HS-27A (cell line): Measurements from ENCODE around the gene ONECUT3.
"Not testable (repeated sequence)": the region's sequence is repeated elsewhere in the genome, so short reads cannot be mapped to it uniquely, and the experiment has no call there.

ENCODE experiments used
- DNase-seq: peaks from one replicate; pipeline ENCODE4 v3.0.0-alpha.2; 2012; ENCODE audit warnings: low read depth, missing footprints

ONECUT3 gene

DNA sequence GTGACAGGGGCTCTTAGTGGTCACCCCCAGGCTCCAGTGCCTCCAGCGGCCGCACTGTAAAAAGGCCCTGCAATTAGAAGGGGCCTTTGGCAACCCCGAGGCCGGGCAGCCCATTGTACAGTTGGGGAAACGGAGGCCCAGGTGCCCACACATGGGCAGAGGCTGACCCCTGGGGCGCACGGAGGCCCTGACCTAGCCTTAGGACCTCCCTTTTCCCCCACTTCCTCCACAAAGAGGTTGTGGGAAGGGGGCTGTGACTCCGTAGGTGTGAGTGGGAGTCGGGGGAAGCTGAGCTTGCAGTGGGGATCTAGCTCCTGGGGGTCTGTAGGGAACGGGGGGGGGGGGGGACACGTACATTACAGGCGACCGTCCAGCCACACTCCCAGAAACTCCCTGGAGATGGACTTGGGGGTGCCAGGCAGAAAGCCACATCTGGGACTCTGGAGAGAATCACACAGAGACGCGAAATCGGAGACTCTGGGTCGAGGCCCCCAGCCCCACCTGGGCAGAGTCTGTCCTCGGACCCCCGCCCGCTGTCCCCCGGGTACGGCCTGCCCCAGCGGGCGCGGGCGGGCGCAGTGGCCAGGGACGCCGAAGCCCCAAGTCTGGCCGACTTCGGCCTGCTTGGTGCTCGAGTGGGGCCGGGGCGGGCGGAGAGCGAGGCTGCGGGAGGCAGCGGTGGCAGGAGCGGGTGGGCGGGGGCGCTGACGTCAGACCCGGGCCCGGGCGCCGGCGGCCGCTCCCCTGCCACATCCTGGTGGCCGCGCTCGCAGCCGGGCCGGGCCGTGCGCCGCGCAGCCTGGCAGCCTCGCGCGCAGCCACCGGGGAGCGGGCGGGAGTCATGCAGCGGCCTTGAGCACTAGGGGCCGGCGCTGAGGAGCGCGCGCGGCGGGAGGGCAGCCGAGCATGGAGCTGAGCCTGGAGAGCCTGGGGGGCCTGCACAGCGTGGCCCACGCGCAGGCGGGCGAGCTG, at the start of gene ONECUT3:
Gene ONECUT3, plus strand, starts transcription at position 750 of the 972 bp plus-strand sequence. Its CDS starts 157 bp downstream, at position 907.
- DNase-seq, result no peak

DNA sequence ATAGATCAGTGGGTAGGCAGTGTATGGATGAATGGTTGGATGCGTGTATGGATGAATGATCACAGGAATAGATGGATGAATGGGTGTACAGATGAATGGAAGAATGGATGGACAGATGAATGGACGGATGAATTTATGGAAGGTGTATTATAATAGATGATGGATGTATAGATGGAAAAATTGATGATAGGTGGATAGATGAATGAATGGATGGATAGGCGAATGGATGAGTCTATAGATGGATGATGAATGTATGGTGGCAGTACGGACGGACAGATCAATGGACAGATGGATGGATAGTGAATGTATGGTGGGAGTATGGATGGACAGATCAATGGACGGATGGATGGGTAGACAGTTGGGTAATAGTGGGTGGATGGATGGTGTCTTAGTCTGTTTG, 49.0 kb upstream of the ONECUT3 start:
- DNase-seq, result no peak

DNA sequence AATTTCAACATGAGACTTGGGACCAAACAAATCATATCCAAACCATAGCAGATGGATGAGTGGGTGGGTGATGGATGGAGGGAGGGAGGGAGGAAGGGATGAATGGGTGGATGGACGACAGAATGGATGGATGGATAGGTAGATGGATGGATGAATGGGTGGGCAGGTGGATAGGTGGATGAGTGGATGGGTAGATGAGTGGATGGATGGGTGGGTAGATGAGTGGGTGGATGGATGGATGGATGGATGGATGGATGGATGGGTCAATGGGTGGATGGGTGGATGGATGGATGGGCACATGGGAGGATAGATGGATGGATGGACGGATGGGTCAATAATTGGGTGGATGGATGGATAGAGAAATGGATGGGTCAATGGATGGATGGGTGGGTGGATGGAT, 47.9 kb upstream of the ONECUT3 start:
- DNase-seq, result no peak

DNA sequence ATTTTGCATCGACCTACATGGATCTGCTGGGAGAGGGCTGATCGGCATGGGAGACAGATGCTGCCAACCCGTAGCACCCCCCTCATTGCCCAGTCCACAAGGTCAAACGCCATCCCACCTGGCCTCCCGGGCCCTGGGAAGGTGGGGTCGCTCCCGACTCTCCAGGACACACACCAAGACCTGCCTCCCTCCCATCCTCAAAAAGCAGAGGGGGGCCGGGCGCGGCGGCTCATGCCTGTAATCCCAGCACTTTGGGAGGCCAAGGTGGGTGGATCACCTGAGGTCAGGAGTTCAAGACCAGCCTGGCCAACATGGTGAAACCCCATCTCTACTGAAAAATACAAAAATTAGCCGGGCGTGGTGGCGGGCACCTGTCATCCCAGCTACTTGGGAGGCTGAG, 46.7 kb upstream of the ONECUT3 start:
- not testable (repeated sequence) for DNase-seq

DNA sequence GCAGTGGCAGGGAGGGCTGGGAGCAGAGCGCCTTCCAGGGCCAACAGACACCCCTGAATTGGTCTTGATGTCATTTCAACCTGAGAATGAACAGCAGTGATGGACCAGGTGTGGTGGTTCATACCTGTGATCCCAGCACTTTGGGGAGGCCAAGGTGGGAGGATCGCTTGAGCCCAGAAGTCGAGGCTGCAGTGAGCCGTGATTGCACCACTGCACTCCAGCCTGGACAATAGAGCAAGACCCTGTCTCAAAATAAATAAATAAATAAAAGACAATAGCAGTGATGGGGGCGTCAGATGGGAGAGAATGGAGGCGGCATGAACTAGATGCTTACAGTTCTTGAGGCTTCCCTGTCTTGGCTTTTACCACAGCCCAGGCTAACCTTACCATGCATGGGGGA, 46.1 kb upstream of the ONECUT3 start:
- no peak for DNase-seq

DNA sequence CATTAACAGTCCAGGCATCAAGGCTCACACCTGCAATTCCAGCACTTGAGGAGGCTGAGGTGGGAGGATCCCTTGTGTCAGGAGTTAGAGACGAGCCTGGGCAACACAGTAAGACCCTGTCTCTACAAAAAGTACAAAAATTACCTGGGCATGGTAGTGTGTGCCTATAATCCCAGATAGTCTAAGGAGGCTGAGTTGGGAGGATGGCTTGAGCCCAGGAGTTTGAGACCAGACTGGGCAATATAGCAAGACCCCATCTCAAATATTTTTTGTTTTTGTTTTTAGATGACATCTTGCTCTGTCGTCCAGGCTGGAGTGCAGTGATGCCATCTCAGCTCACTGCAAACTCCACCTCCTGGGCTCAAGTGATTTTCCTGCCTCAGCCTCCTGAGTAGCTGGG, 40.1 kb upstream of the ONECUT3 start:
- DNase-seq, result no peak

DNA sequence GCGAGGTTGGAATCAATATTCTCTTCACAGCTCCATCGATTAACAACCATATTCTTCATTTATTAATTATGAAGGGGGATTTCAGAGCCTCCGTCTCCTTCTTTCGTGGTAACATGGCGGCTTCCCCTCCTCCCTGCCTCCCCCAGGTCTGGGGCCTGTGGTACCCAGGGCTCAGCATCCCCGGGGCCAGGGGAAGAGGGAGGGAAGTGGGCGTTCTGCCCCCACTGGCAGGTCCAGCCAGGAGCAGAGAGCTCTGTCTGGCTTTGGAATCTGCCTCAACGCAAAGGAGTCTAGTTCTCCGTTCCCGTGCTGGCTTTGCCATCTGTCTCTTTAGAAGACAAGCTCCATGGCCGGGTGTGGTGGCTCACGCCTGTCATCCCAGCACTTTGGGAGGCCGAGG, 37.8 kb upstream of the ONECUT3 start:
- no peak for DNase-seq

DNA sequence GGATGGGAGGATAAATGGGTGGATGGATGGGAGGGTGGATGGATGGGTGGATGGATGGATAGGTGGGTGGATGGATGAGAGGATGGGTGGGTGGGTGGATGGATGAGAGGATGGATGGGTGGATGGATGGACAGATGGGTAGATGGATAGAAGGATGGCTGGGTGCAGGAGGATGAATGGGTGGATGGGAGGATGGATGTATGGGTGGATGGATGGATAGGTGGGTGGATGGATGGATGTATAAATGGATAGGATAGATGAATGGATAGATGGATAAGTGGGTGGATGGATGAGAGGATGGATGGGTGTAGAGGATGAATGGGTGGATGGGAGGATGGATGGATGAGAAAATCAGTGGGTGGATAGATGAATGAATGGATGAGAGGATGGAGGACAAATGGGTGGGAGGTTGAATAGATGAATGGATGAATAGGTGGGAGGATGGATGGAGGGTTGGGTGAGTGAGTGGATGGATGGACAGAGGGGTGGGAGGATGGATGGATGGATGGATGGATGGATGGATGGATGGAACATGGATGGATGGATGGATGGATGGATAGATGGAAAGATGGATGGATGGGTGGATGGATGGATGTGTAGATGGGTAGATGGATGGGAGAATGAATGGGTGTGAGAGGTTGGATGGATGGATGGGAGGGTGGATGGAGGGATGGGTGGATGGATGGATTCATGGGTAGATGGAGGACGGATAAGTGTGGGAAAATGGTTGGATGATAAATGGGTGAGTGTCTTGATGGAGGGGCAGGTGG, 35.9 kb upstream of the ONECUT3 start:
- DNase-seq, result no peak

DNA sequence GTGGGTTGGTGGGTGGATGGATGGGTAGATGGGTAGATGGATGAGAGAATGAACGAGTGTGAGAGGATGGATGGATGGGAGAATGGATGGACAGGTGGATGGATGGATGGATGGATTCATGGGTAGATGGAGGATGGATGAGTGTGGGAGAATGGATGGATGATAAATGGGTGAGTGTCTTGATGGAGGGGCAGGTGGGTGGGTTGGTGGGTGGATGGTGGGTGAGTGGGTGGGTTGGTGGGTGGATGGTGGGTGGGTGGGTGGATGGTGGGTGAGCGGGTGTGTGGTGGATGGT, 35.4 kb upstream of the ONECUT3 start:
- DNase-seq, result no peak

DNA sequence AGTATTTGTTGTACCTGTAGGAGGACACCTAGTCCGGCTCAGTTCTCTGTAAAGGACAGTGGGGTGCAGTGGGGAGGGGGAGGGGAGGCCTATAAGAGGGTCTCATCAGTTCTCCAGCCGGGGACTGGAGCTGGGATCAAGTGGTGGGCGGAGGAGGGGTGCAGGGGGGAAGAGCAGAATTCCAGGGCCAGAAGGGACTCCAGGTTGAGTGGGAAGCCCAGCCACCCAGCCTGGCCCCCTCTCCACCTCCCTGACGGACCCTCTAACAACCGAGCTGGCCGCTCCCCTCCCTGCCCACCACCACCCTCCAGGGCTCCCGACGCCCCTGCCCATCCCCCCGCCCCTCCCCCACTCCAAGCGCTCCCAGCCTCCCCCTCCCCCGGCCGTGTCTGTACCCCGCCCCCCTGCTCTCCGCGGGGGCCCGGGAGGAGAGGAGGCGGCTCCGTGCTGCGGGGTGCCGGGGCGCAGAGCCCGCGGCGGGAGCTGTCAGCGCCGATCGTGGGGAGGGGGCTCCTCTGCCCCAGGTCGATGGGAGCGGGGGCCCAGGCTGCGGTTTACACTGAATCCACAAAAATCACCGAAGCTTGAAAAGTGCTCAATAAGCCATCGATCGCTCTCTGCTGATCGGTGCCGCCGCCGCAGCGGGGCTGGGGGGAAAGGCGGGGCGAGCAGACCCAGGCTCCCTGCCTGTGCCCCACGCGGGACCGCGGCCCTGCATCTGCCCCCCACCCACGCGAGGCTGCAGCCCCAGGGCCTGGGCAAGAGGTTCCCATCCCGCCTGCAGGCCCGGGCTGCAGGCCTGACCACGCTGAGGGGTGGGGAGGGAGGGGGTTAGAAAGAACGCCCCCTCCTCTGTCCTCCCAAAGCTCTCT, 34.6 kb upstream of the ONECUT3 start:
- DNase-seq, result no peak

DNA sequence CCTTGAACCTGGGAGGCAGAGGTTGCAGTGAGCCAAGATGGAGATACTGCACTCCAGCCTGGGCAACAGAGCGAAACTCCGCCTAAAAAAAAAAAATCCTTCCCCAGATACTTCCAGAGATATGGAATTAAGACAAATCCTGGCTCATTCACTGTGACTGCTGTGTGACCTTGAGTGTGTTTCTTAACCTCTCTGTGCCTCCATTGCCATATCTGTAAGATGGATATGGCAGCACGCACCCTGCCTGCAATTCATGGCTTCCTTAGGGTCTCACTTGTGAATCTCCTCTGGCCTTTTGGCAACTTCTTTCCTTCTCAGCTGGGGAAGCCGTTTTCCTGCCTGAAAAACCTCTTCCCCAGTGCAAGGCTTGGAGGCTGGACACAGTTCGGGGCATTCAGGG, 33.8 kb upstream of the ONECUT3 start:
- DNase-seq, result no peak

DNA sequence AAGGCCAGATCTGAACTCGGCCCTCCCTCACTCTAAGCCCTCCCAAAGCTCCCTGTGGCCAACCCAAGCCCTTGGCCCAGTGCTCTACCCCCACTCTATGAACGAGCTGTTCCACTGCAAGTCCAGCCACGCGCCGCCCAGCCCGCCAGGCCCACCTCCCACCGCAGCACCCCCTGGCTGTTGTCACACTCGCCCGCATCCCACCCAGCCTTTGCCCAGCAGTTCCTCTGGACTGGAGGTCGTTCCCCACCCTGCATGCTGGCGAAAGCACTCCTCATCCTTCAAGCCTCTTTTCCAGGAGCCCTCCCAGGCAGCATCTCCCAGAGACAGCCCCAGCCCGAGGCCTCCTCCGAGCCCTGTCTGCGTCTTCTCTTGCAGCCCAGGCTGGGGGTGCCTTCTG, 33.1 kb upstream of the ONECUT3 start:
- DNase-seq, result no peak

DNA sequence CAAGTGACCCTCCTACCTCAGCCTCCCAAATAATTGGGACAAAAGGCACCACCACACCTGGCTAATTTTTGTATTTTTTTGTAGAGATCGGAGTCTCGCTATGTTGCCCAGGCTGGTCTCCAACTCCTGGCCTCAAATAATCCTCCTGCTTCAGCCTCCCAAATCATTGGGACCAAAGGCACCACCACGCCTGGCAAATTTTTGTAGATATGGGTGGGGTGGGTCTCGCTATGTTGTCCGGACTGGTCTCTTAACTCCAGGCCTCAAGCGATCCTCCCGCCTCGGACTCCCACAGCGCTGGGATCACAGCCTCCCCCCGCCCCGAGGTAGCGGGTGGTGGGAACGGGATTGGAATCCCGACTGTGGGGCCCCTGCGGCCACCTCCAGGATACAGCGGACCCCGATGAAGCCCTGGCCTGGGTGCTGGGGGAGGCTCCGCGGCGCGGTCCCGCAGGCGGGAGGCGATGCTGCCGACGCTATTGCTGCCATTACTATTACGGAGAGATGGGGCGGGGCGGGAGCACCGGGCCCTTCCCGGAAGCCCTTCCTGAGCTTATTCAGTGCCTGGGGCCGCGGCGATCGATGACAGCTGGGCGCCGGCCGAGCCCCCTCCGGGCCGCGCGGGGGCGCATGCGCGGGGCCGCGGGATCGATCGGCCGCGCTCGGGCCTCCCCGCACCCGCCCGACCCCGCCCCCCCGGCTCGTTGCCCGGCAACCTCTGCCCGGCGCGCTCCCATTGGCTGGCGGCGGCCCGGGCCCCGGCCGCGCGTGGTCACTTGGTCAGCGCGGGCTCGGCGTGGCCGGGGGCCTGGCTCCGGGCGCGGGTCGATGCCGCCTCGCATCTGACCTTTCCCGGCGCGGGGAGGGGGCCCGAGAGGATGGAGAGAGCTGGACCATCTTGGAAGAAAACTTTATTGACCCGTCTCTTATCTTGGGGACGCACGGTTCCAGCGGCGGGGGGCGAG, 27.9 kb upstream of the ONECUT3 start:
- no peak for DNase-seq

DNA sequence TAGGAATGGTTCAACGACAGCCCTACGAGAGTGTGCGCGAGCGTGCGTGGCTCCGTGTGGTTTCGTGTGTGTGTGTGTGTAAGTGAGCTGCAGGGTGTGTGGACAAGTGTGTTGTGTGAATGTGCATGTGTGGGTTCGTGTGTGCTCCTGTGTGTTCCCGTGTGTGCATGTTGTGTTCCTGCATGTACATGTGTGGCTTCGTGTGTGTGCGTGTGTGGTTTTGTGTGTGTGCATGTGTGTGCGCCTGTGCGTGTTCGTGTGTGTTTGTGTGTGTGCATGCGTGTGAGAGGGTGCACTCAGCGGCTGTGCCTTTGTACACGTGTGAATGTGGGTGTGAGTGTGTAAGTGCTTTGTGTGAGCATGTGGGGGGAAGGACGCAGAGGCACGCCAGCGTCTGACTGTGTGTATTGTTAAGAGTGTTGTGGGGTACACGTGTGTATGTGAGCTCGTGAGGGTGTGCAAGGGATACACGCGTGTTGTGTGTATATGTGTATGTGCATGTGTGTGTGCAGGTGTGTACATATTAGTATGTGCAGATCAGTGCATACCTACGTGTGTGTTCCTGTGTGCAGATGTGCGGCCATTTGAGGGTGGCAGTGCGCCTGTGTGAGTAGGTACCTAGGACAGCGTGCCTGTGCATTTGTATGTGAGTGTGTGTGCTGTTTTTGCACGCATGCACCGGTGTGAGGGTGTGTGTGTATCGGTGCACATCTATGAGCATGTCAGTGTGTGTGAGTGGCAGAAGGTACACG, 24.3 kb upstream of the ONECUT3 start:
- no peak for DNase-seq

DNA sequence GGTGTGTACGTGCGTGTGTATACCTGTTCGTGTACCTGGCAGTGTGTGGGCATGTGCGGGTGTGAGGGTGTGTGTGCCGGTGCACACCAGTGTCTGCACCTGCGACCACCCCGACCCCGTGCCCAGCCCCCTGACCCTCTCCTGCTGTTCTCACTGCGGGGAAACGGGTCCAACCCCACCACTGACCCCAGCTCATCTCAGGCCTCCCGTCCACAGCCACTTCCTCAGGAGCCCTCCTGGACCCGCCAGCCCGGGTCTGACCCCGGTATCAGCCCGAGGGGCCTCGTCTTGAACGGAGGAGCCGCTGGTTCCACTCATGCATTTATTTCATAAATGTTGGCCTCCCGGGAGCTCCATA, 23.8 kb upstream of the ONECUT3 start:
- DNase-seq, result no peak

DNA sequence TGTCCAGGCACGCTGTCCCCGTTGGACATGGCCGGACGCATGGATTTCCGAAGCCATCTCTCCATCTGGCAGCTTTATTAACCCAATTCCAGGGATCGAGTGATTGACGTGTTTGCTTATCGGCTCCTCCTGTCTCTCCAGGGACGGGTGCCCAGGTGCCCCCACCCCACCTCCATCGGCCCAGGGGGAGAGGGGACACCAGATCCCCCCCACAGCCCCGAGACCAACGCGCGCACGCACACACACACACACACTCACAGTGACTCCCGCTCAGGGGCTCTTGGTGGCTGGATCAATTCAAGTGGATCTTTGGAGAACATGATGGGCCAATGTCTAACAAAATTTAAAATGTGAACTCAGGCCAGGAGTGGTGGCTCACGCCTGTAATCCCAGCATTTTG, 23.1 kb upstream of the ONECUT3 start:
- DNase-seq, result no peak

DNA sequence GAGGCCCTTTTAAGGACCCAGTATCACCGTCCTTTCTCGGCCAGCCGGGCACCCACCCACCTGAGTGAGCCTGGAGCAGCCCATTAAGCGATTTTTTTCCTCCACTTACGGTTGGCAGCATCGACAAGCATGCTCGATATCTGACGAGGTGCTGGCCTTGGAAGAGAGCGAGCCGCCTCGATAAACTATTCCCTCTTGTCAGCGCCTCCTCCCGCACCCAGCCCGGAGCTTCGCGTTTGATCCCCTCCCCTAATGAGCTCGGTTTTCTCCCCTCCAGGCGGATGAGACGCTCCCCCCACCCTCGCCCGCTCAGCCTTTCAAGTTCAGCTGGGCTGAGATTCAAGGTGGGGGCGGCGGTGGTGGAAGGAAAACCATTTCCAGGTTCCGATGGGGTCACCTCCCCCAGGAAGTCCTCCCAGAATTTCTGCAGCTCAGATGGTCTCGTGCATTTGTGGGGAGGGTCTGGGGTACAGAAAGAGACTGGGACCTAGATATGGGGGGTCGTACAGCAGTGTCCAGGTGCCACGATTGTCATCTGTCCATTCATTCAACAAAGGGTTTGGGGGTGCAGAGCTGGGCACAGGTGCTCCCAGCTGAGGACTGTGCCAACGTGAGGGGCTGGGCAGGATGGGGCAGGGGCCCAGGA, 18.9 kb upstream of the ONECUT3 start:
- DNase-seq, result no peak

DNA sequence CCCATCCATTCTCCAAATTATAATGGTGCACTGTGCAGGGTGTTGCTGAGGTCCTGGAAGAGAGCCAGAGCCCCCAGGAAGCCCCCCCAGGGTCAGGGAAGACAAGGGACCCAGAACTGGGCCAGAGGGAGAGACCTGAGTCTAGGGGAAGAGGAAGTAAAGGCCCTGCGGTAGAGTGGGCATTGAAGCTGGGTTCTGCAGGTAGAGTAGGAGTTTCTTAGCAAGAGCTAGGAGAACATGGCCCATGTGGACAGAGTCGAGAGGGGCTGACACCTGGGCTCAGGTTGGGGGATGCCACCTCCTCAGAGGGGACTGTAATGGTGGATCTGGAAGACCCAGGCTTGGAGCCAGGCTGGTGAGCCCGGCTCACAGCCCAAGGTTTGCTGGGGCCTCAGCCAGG, 17.0 kb upstream of the ONECUT3 start:
- DNase-seq, result no peak

DNA sequence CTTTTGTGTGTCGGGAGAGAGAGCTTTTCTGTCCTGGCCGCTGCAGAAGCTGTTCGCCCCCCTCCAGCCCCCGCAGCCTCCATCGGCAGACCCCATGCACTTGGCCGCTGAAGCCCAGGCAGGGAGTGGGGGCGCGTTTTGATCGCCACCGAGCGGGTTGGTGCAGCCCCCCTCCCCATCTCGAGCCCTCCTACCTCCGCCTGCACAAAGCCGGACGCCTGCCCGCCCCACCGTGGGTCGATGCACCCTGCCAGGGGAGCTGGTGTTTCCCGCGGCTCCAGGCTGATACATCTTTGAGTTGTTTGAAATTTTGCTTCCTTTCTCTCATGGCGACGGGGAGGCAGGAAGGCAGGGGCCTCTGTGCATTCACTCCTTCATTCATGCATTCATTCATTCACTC, 16.4 kb upstream of the ONECUT3 start:
- DNase-seq, result no peak
